SK-N-SH treated with all-trans-retinoic acid at 6 μM for 48 hours (cell line): ENCODE data around the gene HEATR5B.

ENCODE experiments used
- ARNTL ChIP-seq: fragments of 450-650 bp; formaldehyde crosslinking; IDR thresholded peaks from 2 replicates; pipeline ENCODE4 v1.5.0; 2020; ENCODE audit warnings: low read depth, mild to moderate bottlenecking, moderate library complexity, borderline replicate concordance
- RARB ChIP-seq: fragments of 250-450 bp; sonication (Bioruptor Pico); IDR thresholded peaks from 2 replicates; pipeline ENCODE4 v1.8.0; 2021; ENCODE audit warnings: mild to moderate bottlenecking, moderate library complexity
- TOX ChIP-seq: fragments of 250-450 bp; sonication (Bioruptor Pico); IDR thresholded peaks from 2 replicates; pipeline ENCODE4 v1.8.0; 2021; ENCODE audit warnings: mild to moderate bottlenecking, moderate library complexity, borderline replicate concordance
- TF ChIP-seq, protein P1 (sequence below): fragments of 250-450 bp; sonication (Bioruptor Pico); IDR thresholded peaks from 2 replicates; pipeline ENCODE4 v1.8.0; 2020; ENCODE audit warnings: mild to moderate bottlenecking, moderate library complexity, borderline replicate concordance

- TF ChIP-seq ARNTL (no peak), RARB (no peak), TOX (CRISPR knock-in tag) (no peak)
- TF ChIP-seq, protein P1, sequence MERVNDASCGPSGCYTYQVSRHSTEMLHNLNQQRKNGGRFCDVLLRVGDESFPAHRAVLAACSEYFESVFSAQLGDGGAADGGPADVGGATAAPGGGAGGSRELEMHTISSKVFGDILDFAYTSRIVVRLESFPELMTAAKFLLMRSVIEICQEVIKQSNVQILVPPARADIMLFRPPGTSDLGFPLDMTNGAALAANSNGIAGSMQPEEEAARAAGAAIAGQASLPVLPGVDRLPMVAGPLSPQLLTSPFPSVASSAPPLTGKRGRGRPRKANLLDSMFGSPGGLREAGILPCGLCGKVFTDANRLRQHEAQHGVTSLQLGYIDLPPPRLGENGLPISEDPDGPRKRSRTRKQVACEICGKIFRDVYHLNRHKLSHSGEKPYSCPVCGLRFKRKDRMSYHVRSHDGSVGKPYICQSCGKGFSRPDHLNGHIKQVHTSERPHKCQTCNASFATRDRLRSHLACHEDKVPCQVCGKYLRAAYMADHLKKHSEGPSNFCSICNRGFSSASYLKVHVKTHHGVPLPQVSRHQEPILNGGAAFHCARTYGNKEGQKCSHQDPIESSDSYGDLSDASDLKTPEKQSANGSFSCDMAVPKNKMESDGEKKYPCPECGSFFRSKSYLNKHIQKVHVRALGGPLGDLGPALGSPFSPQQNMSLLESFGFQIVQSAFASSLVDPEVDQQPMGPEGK (CRISPR knock-in tag): no peak
Measured at GRCh38 chr2:36949845-36950244, 134.3 kb downstream of the HEATR5B start.
